ENCODE measurements around the gene ZP2. TPM values are rescaled to one million over a fixed set of nuclear protein-coding genes. Genes with fewer than 3 reads are reported as not detected.

Gene ZP2
- total RNA-seq, 1 experiment from 2014 or later, result not detected

- WGBS (ENCODE audit: extremely low coverage, insufficient read length, low lambda C conversion rate), result no CpG with 5 or more reads among the region's 9 CpGs
- no peak overlapping the region for H3K23ac ChIP-seq (ENCODE audit: insufficient read length, low read depth, low read length)
- H2AK5ac ChIP-seq (ENCODE audit: insufficient read length, low read length), result no peak overlapping the region
- H3K9me3 Mint-ChIP-seq, result peaks cover 8 to 10% of the 10 kb centered on the region in 2 experiments
- no peak overlapping the region for H3T11ph ChIP-seq (ENCODE audit: low read length)
- TF ChIP-seq, protein P1, sequence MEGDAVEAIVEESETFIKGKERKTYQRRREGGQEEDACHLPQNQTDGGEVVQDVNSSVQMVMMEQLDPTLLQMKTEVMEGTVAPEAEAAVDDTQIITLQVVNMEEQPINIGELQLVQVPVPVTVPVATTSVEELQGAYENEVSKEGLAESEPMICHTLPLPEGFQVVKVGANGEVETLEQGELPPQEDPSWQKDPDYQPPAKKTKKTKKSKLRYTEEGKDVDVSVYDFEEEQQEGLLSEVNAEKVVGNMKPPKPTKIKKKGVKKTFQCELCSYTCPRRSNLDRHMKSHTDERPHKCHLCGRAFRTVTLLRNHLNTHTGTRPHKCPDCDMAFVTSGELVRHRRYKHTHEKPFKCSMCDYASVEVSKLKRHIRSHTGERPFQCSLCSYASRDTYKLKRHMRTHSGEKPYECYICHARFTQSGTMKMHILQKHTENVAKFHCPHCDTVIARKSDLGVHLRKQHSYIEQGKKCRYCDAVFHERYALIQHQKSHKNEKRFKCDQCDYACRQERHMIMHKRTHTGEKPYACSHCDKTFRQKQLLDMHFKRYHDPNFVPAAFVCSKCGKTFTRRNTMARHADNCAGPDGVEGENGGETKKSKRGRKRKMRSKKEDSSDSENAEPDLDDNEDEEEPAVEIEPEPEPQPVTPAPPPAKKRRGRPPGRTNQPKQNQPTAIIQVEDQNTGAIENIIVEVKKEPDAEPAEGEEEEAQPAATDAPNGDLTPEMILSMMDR (conservative IDR thresholded peaks at IDR 0.05), result no peak
- no peak overlapping the region for H4K8ac ChIP-seq (replicated peaks; ENCODE audit: insufficient read length, low read depth, low read length)
- H2BK12ac ChIP-seq (ENCODE audit: insufficient read length, low read depth, low read length), result no peak overlapping the region
- no peak overlapping the region for H2BK20ac ChIP-seq (ENCODE audit: low read depth, low read length, poor library complexity, severe bottlenecking)
- H2BK120ac ChIP-seq (ENCODE audit: low read depth, low read length, poor library complexity, severe bottlenecking), result no peak overlapping the region
- H3K9ac ChIP-seq (ENCODE audit: extremely low read depth, insufficient read length, low read length), result no peak overlapping the region
- H3K27me3 ChIP-seq (ENCODE audit: insufficient read depth, low read length), result no peaks in the 10 kb centered on the region; the same call in 1 of the 2 replicates
- no peaks in the 10 kb centered on the region for H3K23me2 ChIP-seq (ENCODE audit: insufficient read length, low read depth, low read length, poor library complexity, severe bottlenecking)
- no peak overlapping the region for H3K56ac ChIP-seq (ENCODE audit: insufficient read length, low read depth, low read length)
- H3K9me3 ChIP-seq (ENCODE audit: control insufficient read depth, low read depth, low read length), result no peaks in the 10 kb centered on the region
- no peaks in the 10 kb centered on the region for H3K79me1 ChIP-seq (ENCODE audit: insufficient read depth, low read depth, low read length, poor library complexity, severe bottlenecking)
- no peak overlapping the region for H3K14ac ChIP-seq (ENCODE audit: insufficient read depth, low read length)
- H3K4me3 Mint-ChIP-seq, result peak overlapping the region in 1 of 2 experiments; percentile 52; a peak in 1 of 5 replicates
- H3K27ac ChIP-seq (ENCODE audit: insufficient read length, low read depth, low read length), result no peak overlapping the region
- no peak overlapping the region for H4K91ac ChIP-seq (ENCODE audit: insufficient read length, low read depth, low read length)
- H4K5ac ChIP-seq (ENCODE audit: insufficient read length, low read depth, low read length), result no peak overlapping the region
- no peak overlapping the region for H2BK15ac ChIP-seq (ENCODE audit: low read depth, low read length)
- H2AFZ ChIP-seq (ENCODE audit: low read length), result no peak overlapping the region
- H3K27ac Mint-ChIP-seq, result peak overlapping the region in 1 of 3 experiments; percentile 76; a peak in 1 of 7 replicates
- peaks cover 40 to 47% of the 10 kb centered on the region in 2 experiments for H3K4me1 Mint-ChIP-seq
- no peak overlapping the region for H3K4ac ChIP-seq (ENCODE audit: low read depth, low read length)
- peaks cover 3 to 5% (median 5%) of the 10 kb centered on the region in 3 experiments; a peak in 5 of 7 replicates for H3K36me3 Mint-ChIP-seq (ENCODE audit: insufficient read depth in 1 of 3, low read depth in 3 of 3)
- H3K4me2 ChIP-seq (ENCODE audit: insufficient read depth, insufficient read length, low read length), result no peak overlapping the region
- H4K20me1 ChIP-seq (ENCODE audit: control insufficient read depth, insufficient read depth, insufficient read length), result no peaks in the 10 kb centered on the region
- no peak overlapping the region for H3K18ac ChIP-seq (ENCODE audit: insufficient read length, low read depth, low read length)
- DNase-seq, result peak; percentile 31
- no peak overlapping the region for H2BK5ac ChIP-seq (ENCODE audit: insufficient read length, low read length)
- peaks cover 14% of the 10 kb centered on the region for H3K27me3 Mint-ChIP-seq (ENCODE audit: low read depth)
- H3K79me2 ChIP-seq (ENCODE audit: insufficient read depth, low read length), result no peaks in the 10 kb centered on the region
- H3K4me1 ChIP-seq (ENCODE audit: insufficient read depth, low read length), result peaks cover 10% of the 10 kb centered on the region
Measured at GRCh38 chr16:21223787-21224186, 12.4 kb upstream of the ZP2 start.
